IgD-negative memory B cell (primary cell): ENCODE results near the gene DSP. TPM values are rescaled to one million over a fixed set of nuclear protein-coding genes. Genes with fewer than 3 reads are reported as not detected.

Source experiments
- H3K27ac Mint-ChIP-seq, 3 donors: one replicate each; pipeline ENCODE4 v1.8.0; 2020 to 2022; ENCODE audit warnings: mild to moderate bottlenecking in 3 of 3, mixed read lengths in 3 of 3, moderate library complexity in 1 of 3
- H3K27me3 Mint-ChIP-seq: one replicate; pipeline ENCODE4 v1.8.0; 2021; ENCODE audit warnings: mixed read lengths
- H3K36me3 Mint-ChIP-seq: one replicate; pipeline ENCODE4 v1.8.0; 2020; ENCODE audit warnings: mild to moderate bottlenecking, mixed read lengths
- H3K4me1 Mint-ChIP-seq, 3 donors: one replicate each; pipeline ENCODE4 v1.8.0; 2020 to 2022; ENCODE audit warnings: mixed read lengths in 3 of 3, mild to moderate bottlenecking in 1 of 3
- H3K4me3 Mint-ChIP-seq, 4 donors: one replicate each; pipeline ENCODE4 v1.8.0; 2020 to 2022; ENCODE audit warnings: mild to moderate bottlenecking in 4 of 4, mixed read lengths in 4 of 4, moderate library complexity in 3 of 4
- H3K9me3 Mint-ChIP-seq, 3 donors: one replicate each; pipeline ENCODE4 v1.8.0; 2020 to 2021; ENCODE audit warnings: mixed read lengths in 3 of 3, mild to moderate bottlenecking in 1 of 3
- polyA plus RNA-seq: library from polyadenylated mRNA; unstranded; fragments of 300-500 nt; fragmentation: Illumina TruSeq; gene quantifications from one replicate; pipeline ENCODE4 v1.2.3, GENCODE V29; 2021

DSP gene
- polyA plus RNA-seq, 1 donor from 2014 or later, result 3.2 TPM

- Mint-ChIP-seq H3K9me3 (no peaks in the 10 kb centered on the region), H3K27ac (no peak overlapping the region), H3K4me3 (no peak overlapping the region), H3K36me3 (no peaks in the 10 kb centered on the region), H3K27me3 (peaks cover 6% of the 10 kb centered on the region), H3K4me1 (peaks cover 4 to 13% (median 5%) of the 10 kb centered on the region in 3 donors)
Measured at GRCh38 chr6:7621761-7622160, 80.3 kb downstream of the DSP start.

GRCh38 chr6:7624796-7625710, 83.6 kb downstream of the DSP start:
- Mint-ChIP-seq H3K9me3 (no peaks in the 10 kb centered on the region), H3K27ac (no peak overlapping the region), H3K4me3 (no peak overlapping the region), H3K4me1 (peaks cover 0 to 5% (median 5%) of the 10 kb centered on the region in 3 donors), H3K27me3 (peaks cover 9% of the 10 kb centered on the region), H3K36me3 (no peaks in the 10 kb centered on the region)

GRCh38 chr6:7628479-7628878, 87.0 kb downstream of the DSP start:
- no peaks in the 10 kb centered on the region for H3K9me3 Mint-ChIP-seq
- H3K4me3 Mint-ChIP-seq, result no peak overlapping the region
- H3K27ac Mint-ChIP-seq, result no peak overlapping the region
- H3K27me3 Mint-ChIP-seq, result peaks cover 12% of the 10 kb centered on the region
- peaks cover 0 to 5% (median 5%) of the 10 kb centered on the region in 3 donors for H3K4me1 Mint-ChIP-seq
- no peaks in the 10 kb centered on the region for H3K36me3 Mint-ChIP-seq

GRCh38 chr6:7628909-7629308, 87.4 kb downstream of the DSP start:
- peaks cover 9% of the 10 kb centered on the region for H3K27me3 Mint-ChIP-seq
- no peaks in the 10 kb centered on the region for H3K9me3 Mint-ChIP-seq
- peaks cover 0 to 5% (median 5%) of the 10 kb centered on the region in 3 donors for H3K4me1 Mint-ChIP-seq
- no peaks in the 10 kb centered on the region for H3K36me3 Mint-ChIP-seq
- H3K4me3 Mint-ChIP-seq, result no peak overlapping the region
- no peak overlapping the region for H3K27ac Mint-ChIP-seq

- H3K27me3 Mint-ChIP-seq, result peaks cover 9% of the 10 kb centered on the region
- no peak overlapping the region for H3K4me3 Mint-ChIP-seq
- H3K27ac Mint-ChIP-seq, result no peak overlapping the region
- H3K36me3 Mint-ChIP-seq, result no peaks in the 10 kb centered on the region
- peaks cover 0 to 5% (median 5%) of the 10 kb centered on the region in 3 donors for H3K4me1 Mint-ChIP-seq
- no peaks in the 10 kb centered on the region for H3K9me3 Mint-ChIP-seq
Measured at GRCh38 chr6:7629321-7629720, 87.8 kb downstream of the DSP start.

- H3K9me3 Mint-ChIP-seq, result no peaks in the 10 kb centered on the region
- no peaks in the 10 kb centered on the region for H3K36me3 Mint-ChIP-seq
- no peaks in the 10 kb centered on the region for H3K4me1 Mint-ChIP-seq
- peaks cover 9% of the 10 kb centered on the region for H3K27me3 Mint-ChIP-seq
- no peak overlapping the region for H3K4me3 Mint-ChIP-seq
- no peak overlapping the region for H3K27ac Mint-ChIP-seq
Measured at GRCh38 chr6:7630792-7631191, 89.3 kb downstream of the DSP start.

- no peak overlapping the region for H3K27ac Mint-ChIP-seq
- peaks cover 9% of the 10 kb centered on the region for H3K27me3 Mint-ChIP-seq
- H3K4me1 Mint-ChIP-seq, result no peaks in the 10 kb centered on the region
- no peaks in the 10 kb centered on the region for H3K36me3 Mint-ChIP-seq
- H3K4me3 Mint-ChIP-seq, result no peak overlapping the region
- H3K9me3 Mint-ChIP-seq, result no peaks in the 10 kb centered on the region
Measured at GRCh38 chr6:7631466-7631865, 90.0 kb downstream of the DSP start.

- Mint-ChIP-seq H3K27me3 (peaks cover 14% of the 10 kb centered on the region), H3K4me3 (no peak overlapping the region), H3K36me3 (no peaks in the 10 kb centered on the region), H3K27ac (no peak overlapping the region), H3K4me1 (peaks cover 0 to under 1% (median 0%) of the 10 kb centered on the region in 3 donors), H3K9me3 (no peaks in the 10 kb centered on the region)
Measured at GRCh38 chr6:7632501-7633290, 91.2 kb downstream of the DSP start.

- H3K36me3 Mint-ChIP-seq, result no peaks in the 10 kb centered on the region
- H3K9me3 Mint-ChIP-seq, result no peaks in the 10 kb centered on the region
- peaks cover 15% of the 10 kb centered on the region for H3K27me3 Mint-ChIP-seq
- peaks cover 0 to 3% (median 0%) of the 10 kb centered on the region in 3 donors for H3K4me1 Mint-ChIP-seq
- no peak overlapping the region for H3K4me3 Mint-ChIP-seq
- no peak overlapping the region for H3K27ac Mint-ChIP-seq
Measured at GRCh38 chr6:7633361-7633760, 91.9 kb downstream of the DSP start.

- Mint-ChIP-seq H3K27ac (no peak overlapping the region), H3K4me1 (peaks cover 0 to 5% (median 0%) of the 10 kb centered on the region in 3 donors), H3K36me3 (no peaks in the 10 kb centered on the region), H3K4me3 (no peak overlapping the region), H3K27me3 (peaks cover 6% of the 10 kb centered on the region), H3K9me3 (no peaks in the 10 kb centered on the region)
Measured at GRCh38 chr6:7636151-7636550, 94.7 kb downstream of the DSP start.

Other genes starting within 250 kb of the DSP start
- gene SSR1, start 228.5 kb upstream of the DSP start, polyA plus RNA-seq, result 125 TPM
- gene CAGE1, start 151.9 kb upstream of the DSP start, polyA plus RNA-seq, result not detected
- 17.7 TPM for gene RIOK1, start 151.9 kb upstream of the DSP start, polyA plus RNA-seq
- 6.9 TPM for gene SNRNP48, start 48.5 kb downstream of the DSP start, polyA plus RNA-seq
- gene BMP6, start 184.4 kb downstream of the DSP start, polyA plus RNA-seq, result 0.89 TPM